GM11168 (cell line): ENCODE measurements around the gene KRTAP1-1.
"Not testable (repeated sequence)": the region's sequence is repeated elsewhere in the genome, so short reads cannot be mapped to it uniquely, and the experiment has no call there.

Experiments
- in situ Hi-C: fragments of 300-500 bp; cut with MboI; formaldehyde crosslinking; loops from one replicate; pipeline ENCODE4 v1.12.0; 2022; ENCODE audit warnings: low sequenced_read_pairs; ENCODE audit not compliant: unreplicated experiment

KRTAP1-1 gene

GRCh38 chr17:41058741-41059140, 17.5 kb upstream of the KRTAP1-1 start:
- in situ Hi-C loops = no loop called here

GRCh38 chr17:41057547-41057946, 16.3 kb upstream of the KRTAP1-1 start:
- in situ Hi-C loops = no loop called here

GRCh38 chr17:41055130-41055529, 13.9 kb upstream of the KRTAP1-1 start, which contains the start of gene KRTAP2-2:
Gene KRTAP2-2 (minus strand): TSS chr17:41055230. CDS start chr17:41055211, 19 bp downstream.
- in situ Hi-C loops = not testable (repeated sequence)

- in situ Hi-C loops = not testable (repeated sequence)
These were observed 13.3 kb upstream of the KRTAP1-1 start for GRCh38 chr17:41054556-41054955.

GRCh38 chr17:41054025-41054424, 12.8 kb upstream of the KRTAP1-1 start:
- in situ Hi-C loops = no loop called here

- in situ Hi-C loops = no loop called here
These were observed 11.3 kb upstream of the KRTAP1-1 start for GRCh38 chr17:41052566-41052965.

- in situ Hi-C loops = no loop called here
These were observed 7.9 kb upstream of the KRTAP1-1 start for GRCh38 chr17:41049110-41049509.

GRCh38 chr17:41048441-41048840, 7.2 kb upstream of the KRTAP1-1 start:
- in situ Hi-C loops = no loop called here

- in situ Hi-C loops = not testable (repeated sequence)
These were observed 5.7 kb upstream of the KRTAP1-1 start, which contains the start of gene KRTAP2-1 for GRCh38 chr17:41046735-41047465. Gene KRTAP2-1 (minus strand): TSS chr17:41047316. CDS start chr17:41047267, 49 bp downstream.

- in situ Hi-C loops = no loop called here
These were observed 1.7 kb upstream of the KRTAP1-1 start for GRCh38 chr17:41042953-41043352.

- in situ Hi-C loops = no loop called here
These were observed 3.3 kb downstream of the KRTAP1-1 start for GRCh38 chr17:41037853-41038350.

- in situ Hi-C loops = not testable (repeated sequence)
These were observed 6.8 kb downstream of the KRTAP1-1 start, which contains the start of gene KRTAP1-3 for GRCh38 chr17:41034346-41034935. Gene KRTAP1-3 (minus strand): TSS chr17:41034874. CDS start chr17:41034821, 53 bp downstream.

- in situ Hi-C loops = no loop called here
These were observed 11.5 kb downstream of the KRTAP1-1 start, which contains the start of gene KRTAP1-4 for GRCh38 chr17:41029633-41030245. Gene KRTAP1-4 (minus strand): TSS chr17:41030195. CDS start chr17:41030078, 117 bp downstream.

- in situ Hi-C loops = no loop called here
These were observed 14.4 kb downstream of the KRTAP1-1 start, which contains the start of gene KRTAP1-5 for GRCh38 chr17:41026715-41027471. Gene KRTAP1-5 (minus strand): TSS chr17:41027208. CDS start chr17:41027155, 53 bp downstream.

GRCh38 chr17:41024697-41025096, 16.6 kb downstream of the KRTAP1-1 start:
- in situ Hi-C loops = no loop called here

GRCh38 chr17:41020336-41020735, 20.9 kb downstream of the KRTAP1-1 start:
- in situ Hi-C loops = no loop called here

GRCh38 chr17:41019415-41019814, 21.8 kb downstream of the KRTAP1-1 start:
- in situ Hi-C loops = no loop called here

- in situ Hi-C loops = no loop called here
These were observed 22.7 kb downstream of the KRTAP1-1 start for GRCh38 chr17:41018541-41018940.

- in situ Hi-C loops = no loop called here
These were observed 24.6 kb downstream of the KRTAP1-1 start for GRCh38 chr17:41016578-41017215.
